Activated CD8-positive, alpha-beta memory T cell treated with anti-CD3 and anti-CD28 coated beads, Interleukin-2, amount 50 U/mL, for 1 hour (primary cell): ENCODE data around the gene NAPB.
"Not testable (repeated sequence)": the region's sequence is repeated elsewhere in the genome, so short reads cannot be mapped to it uniquely, and the experiment has no call there.

Source experiments
- DNase-seq: peaks from one replicate; pipeline ENCODE4 v3.0.0-alpha.2; 2020; ENCODE audit errors: extremely low read depth

The NAPB gene

GRCh38 chr20:23367770-23368169 lies 53.5 kb downstream of the NAPB start:
- no peak for DNase-seq

- DNase-seq = no peak
Observed at GRCh38 chr20:23366384-23366783, 54.9 kb downstream of the NAPB start.

DNA sequence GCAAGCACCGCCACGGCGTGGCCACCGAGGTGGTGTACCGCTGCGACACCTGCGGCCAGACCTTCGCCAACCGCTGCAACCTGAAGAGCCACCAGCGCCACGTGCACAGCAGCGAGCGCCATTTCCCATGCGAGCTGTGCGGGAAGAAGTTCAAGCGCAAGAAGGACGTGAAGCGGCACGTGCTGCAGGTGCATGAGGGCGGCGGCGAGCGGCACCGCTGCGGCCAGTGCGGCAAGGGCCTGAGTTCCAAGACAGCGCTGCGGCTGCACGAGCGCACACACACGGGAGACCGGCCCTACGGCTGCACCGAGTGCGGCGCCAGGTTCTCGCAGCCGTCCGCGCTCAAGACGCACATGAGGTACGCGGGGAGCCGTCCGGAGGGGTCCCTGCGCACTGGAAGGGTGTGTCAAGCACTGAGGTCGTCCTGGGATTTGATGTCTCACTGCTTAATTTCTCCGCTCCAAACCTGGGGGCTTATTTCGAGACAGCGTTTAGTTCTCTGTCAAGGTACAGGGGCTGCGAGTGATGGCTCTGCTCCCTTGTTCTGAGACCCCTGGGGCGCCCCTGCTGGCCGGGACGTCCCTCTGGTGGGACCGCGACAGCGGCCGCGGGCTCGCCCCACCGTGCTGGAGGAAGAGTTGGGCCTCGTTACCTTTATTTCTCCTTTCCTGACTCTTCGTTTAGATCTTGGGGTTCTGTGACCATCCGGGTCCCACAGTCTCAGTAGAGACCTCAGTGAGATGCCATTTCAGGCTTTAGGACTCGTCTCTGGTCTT lies 55.7 kb downstream of the NAPB start:
- no peak for DNase-seq

- no peak for DNase-seq
Observed at GRCh38 chr20:23363257-23363649, 58.0 kb downstream of the NAPB start.

- DNase-seq = no peak
Observed at GRCh38 chr20:23362392-23363256, 58.7 kb downstream of the NAPB start.

GRCh38 chr20:23361476-23362391 lies 59.6 kb downstream of the NAPB start, which contains the start of gene GZF1:
Gene GZF1, plus strand, starts transcription at chr20:23362182. Its CDS starts 2,202 bp downstream, at chr20:23364384.
- DNase-seq = peak; percentile 90

DNA sequence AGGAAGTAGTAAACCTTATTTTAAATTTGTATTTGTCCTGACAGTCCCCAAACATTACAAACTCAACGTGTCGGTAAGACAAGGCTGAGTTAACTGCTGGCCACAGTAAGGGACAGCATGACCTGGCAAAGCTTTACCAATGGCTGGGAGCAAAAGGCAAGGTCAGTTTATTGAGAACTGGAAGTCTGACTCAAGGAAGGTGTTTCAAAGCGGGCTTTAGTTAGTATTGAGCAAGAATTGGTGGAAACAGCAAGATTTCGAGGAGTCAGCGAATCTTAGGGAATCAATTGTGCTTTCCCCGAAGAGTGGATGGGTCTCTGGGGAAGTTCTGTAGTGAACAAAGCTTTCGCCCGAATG lies 60.2 kb downstream of the NAPB start:
- DNase-seq = no peak

DNA sequence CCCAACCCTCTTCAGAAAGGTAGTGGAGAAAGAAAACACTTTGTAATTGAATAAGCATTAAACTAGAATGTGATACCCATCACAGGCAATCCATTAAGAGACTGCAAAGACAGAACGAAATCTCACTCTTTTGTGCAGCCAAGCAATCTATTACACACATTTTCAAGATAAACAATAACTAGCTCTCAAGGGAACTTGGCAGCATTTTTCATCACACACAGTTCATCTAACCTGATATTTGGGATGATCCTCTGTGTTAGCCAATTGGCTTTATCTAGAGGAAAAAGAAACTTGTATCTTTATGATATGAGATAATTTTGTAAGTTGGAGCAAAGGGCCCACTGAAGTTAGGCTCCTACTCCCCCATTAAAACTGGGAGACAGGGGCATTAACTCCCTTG lies 60.8 kb downstream of the NAPB start:
- DNase-seq = no peak

GRCh38 chr20:23358923-23359593 lies 62.2 kb downstream of the NAPB start:
- no peak for DNase-seq

- DNase-seq = no peak
Observed at GRCh38 chr20:23358563-23358906, 62.8 kb downstream of the NAPB start.

- peak; percentile 99 for DNase-seq
Observed at GRCh38 chr20:23357767-23358562, 63.3 kb downstream of the NAPB start.

- no peak for DNase-seq
Observed at GRCh38 chr20:23356203-23356602, 65.1 kb downstream of the NAPB start.

- DNase-seq = peak; percentile 40
Observed at GRCh38 chr20:23350904-23351838, 70.1 kb downstream of the NAPB start.

GRCh38 chr20:23350196-23350903 lies 70.9 kb downstream of the NAPB start, which contains the start of gene NXT1:
Gene NXT1, plus strand, starts transcription at chr20:23350791. Its CDS starts 3,251 bp downstream, at chr20:23354042.
- peak; percentile 80 for DNase-seq

DNA sequence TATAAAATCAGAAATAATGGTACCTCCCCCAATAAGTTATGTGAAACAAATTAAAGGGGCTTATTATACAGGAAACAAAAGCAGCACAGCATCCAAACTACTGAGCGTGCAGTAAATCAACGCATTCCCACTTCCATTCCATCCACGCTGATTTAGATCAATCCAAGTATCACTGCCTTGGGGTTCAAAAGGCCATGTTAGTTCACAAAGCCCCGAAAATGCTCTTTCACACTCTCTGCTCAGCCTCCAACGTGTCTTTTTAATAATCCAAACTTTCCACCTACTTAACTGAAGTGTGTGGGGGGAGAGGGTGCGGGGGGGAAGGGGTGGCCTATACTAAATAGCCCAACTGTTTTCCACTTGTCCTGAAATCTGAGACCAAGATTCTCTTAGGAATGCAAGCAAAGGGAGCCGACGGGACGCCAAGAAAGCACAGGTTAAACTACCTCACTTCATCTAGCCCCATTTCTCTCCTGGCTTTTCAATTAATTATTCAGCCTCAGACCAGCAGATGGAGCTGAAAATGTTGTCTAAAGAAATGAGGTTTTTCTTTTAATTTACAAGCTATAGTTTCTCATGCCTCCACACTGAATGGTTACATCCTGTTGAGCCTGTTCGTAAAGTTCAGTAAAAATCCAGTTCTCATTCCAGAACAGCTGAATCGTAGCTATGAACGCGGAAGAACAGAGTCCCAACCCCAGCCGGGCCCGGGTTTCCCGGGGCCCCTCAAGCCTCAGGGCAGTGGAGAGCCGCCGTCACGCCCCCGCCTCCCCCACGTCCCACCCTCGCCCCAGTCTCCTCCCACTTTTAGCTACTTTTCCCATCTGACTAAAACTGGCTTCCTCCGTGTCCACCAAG lies 71.7 kb downstream of the NAPB start:
- peak; percentile 51 for DNase-seq

DNA sequence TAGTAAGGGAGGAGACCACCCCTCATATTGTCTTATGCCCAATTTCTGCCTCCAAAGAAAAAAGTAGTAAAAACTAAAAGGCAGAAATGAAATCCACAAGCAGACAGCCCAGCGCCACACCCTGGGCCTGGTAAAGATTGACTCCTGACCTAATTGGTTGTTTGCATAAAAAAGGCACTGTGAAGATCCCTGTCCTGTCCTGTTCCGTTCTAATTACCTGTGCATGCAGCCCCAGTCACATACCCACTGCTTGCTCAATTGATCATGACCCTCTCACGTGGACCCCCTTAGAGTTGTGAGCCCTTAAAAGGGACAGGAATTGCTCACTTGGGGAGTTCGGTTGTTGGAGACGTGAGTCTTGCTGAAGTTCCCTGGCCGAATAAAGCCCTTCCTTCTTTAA lies 72.8 kb downstream of the NAPB start:
- not testable (repeated sequence) for DNase-seq

- DNase-seq = no peak
Observed at GRCh38 chr20:23347791-23348190, 73.5 kb downstream of the NAPB start.

GRCh38 chr20:23346002-23346401 lies 75.3 kb downstream of the NAPB start:
- DNase-seq = no peak
